Activated CD4-positive, alpha-beta T cell treated with anti-CD3 and anti-CD28 coated beads, Interleukin-2, amount 10 ng/mL, durations not matched to agents 7 days and 5 days (primary cell): ENCODE data around the gene SNX8. TPM values are rescaled to one million over a fixed set of nuclear protein-coding genes. Genes with fewer than 3 reads are reported as not detected.
"Not testable (repeated sequence)": the region's sequence is repeated elsewhere in the genome, so short reads cannot be mapped to it uniquely, and the experiment has no call there.

Experiments
- CTCF ChIA-PET: fragments of 350-600 bp; sonication (Branson Sonifier 250); formaldehyde crosslinking; loops from one replicate; lab custom pipeline; 2021; ENCODE audit warnings: antibody characterized with exemption; lab: Charles Lee
- POLR2A ChIA-PET: fragments of 350-600 bp; sonication (Branson Sonifier 250); formaldehyde crosslinking; loops from one replicate; lab custom pipeline; 2021; ENCODE audit warnings: antibody characterized with exemption; lab: Charles Lee
- DNase-seq: peaks from one replicate; pipeline ENCODE4 v3.0.0-alpha.2; 2020
- H3K27ac Mint-ChIP-seq: one replicate; pipeline ENCODE4 v1.8.0; 2021; ENCODE audit warnings: mild to moderate bottlenecking, moderate library complexity, mixed read lengths
- H3K27me3 Mint-ChIP-seq: one replicate; pipeline ENCODE4 v1.8.0; 2021; ENCODE audit warnings: mixed read lengths
- H3K36me3 Mint-ChIP-seq: one replicate; pipeline ENCODE4 v1.8.0; 2021; ENCODE audit warnings: low read depth, mixed read lengths
- H3K4me1 Mint-ChIP-seq: one replicate; pipeline ENCODE4 v1.8.0; 2021; ENCODE audit warnings: mixed read lengths
- H3K4me3 Mint-ChIP-seq: one replicate; pipeline ENCODE4 v1.8.0; 2021; ENCODE audit warnings: mild to moderate bottlenecking, moderate library complexity, mixed read lengths
- H3K9me3 Mint-ChIP-seq: one replicate; pipeline ENCODE4 v1.8.0; 2021; ENCODE audit warnings: mixed read lengths
- total RNA-seq, 2 experiments: library from RNA; stranded (reverse); gene quantifications; one replicate each; pipeline ENCODE4 v1.2.3, GENCODE V29; 2021

SNX8 gene
- total RNA-seq, 2 experiments from 2014 or later: 27.2 to 28.0 TPM

- H3K4me1 Mint-ChIP-seq: peaks cover 5% of the 10 kb centered on the region
- ChIA-PET CTCF (interaction anchor here (0.6 to 1.5 kb wide), 4 partner anchors 11 to 273 kb away, joined by 3 to 4 read pairs (median 4); no protein-coding TSS in a partner anchor), POLR2A (no interaction called here)
- DNase-seq: no peak
- no peak overlapping the region for H3K27ac Mint-ChIP-seq
- H3K36me3 Mint-ChIP-seq: no peaks in the 10 kb centered on the region
- H3K9me3 Mint-ChIP-seq: no peaks in the 10 kb centered on the region
- no peak overlapping the region for H3K4me3 Mint-ChIP-seq
- no peaks in the 10 kb centered on the region for H3K27me3 Mint-ChIP-seq
Observed at GRCh38 chr7:2280424-2280823, 33.8 kb downstream of the SNX8 start.

- no peaks in the 10 kb centered on the region for H3K27me3 Mint-ChIP-seq
- H3K4me3 Mint-ChIP-seq: no peak overlapping the region
- ChIA-PET CTCF (interaction anchor here (0.6 to 0.7 kb wide), 2 partner anchors 192 to 273 kb away, joined by 4 read pairs; no protein-coding TSS in a partner anchor), POLR2A (no interaction called here)
- H3K36me3 Mint-ChIP-seq: no peaks in the 10 kb centered on the region
- H3K4me1 Mint-ChIP-seq: peaks cover 5% of the 10 kb centered on the region
- no peak overlapping the region for H3K27ac Mint-ChIP-seq
- no peaks in the 10 kb centered on the region for H3K9me3 Mint-ChIP-seq
- no peak for DNase-seq
Observed at GRCh38 chr7:2279896-2280295, 34.3 kb downstream of the SNX8 start.

- Mint-ChIP-seq H3K27me3 (no peaks in the 10 kb centered on the region), H3K9me3 (no peaks in the 10 kb centered on the region), H3K27ac (no peak overlapping the region), H3K4me3 (no peak overlapping the region), H3K4me1 (peaks cover 5% of the 10 kb centered on the region), H3K36me3 (no peaks in the 10 kb centered on the region)
- ChIA-PET POLR2A (no interaction called here), CTCF (no interaction called here)
- no peak for DNase-seq
Observed at GRCh38 chr7:2278026-2278425, 36.2 kb downstream of the SNX8 start.

GRCh38 chr7:2276107-2276506, 38.1 kb downstream of the SNX8 start:
- ChIA-PET POLR2A (no interaction called here), CTCF (interaction anchor here (0.9 to 1.8 kb wide), 2 partner anchors 10 kb away, joined by 3 to 5 read pairs; no protein-coding TSS in a partner anchor)
- no peaks in the 10 kb centered on the region for H3K9me3 Mint-ChIP-seq
- DNase-seq: no peak
- H3K4me1 Mint-ChIP-seq: peaks cover 5% of the 10 kb centered on the region
- H3K36me3 Mint-ChIP-seq: no peaks in the 10 kb centered on the region
- no peak overlapping the region for H3K27ac Mint-ChIP-seq
- no peak overlapping the region for H3K4me3 Mint-ChIP-seq
- no peaks in the 10 kb centered on the region for H3K27me3 Mint-ChIP-seq

- Mint-ChIP-seq H3K27me3 (no peaks in the 10 kb centered on the region), H3K4me1 (peaks cover 4% of the 10 kb centered on the region), H3K4me3 (no peak overlapping the region), H3K27ac (no peak overlapping the region), H3K36me3 (no peaks in the 10 kb centered on the region), H3K9me3 (no peaks in the 10 kb centered on the region)
- ChIA-PET CTCF (interaction anchor here (1.8 kb wide), 1 partner anchor 11 kb away, joined by 5 read pairs; no protein-coding TSS in a partner anchor), POLR2A (no interaction called here)
- DNase-seq: no peak
Observed at GRCh38 chr7:2275101-2275500, 39.1 kb downstream of the SNX8 start.

GRCh38 chr7:2274666-2275065, 39.6 kb downstream of the SNX8 start:
- no peak for DNase-seq
- Mint-ChIP-seq H3K27me3 (no peaks in the 10 kb centered on the region), H3K9me3 (no peaks in the 10 kb centered on the region), H3K36me3 (no peaks in the 10 kb centered on the region), H3K4me3 (no peak overlapping the region), H3K4me1 (peaks cover under 1% of the 10 kb centered on the region), H3K27ac (no peak overlapping the region)
- ChIA-PET POLR2A (no interaction called here), CTCF (no interaction called here)

- Mint-ChIP-seq H3K36me3 (peaks cover 2% of the 10 kb centered on the region), H3K9me3 (no peaks in the 10 kb centered on the region), H3K27ac (no peak overlapping the region), H3K4me3 (no peak overlapping the region), H3K4me1 (no peaks in the 10 kb centered on the region), H3K27me3 (no peaks in the 10 kb centered on the region)
- POLR2A ChIA-PET: no interaction called here
- CTCF ChIA-PET: interaction anchor here (0.7 kb wide), 1 partner anchor 119 kb away, joined by 3 read pairs; no protein-coding TSS in a partner anchor
- DNase-seq: no peak
Observed at GRCh38 chr7:2273866-2274265, 40.4 kb downstream of the SNX8 start.

GRCh38 chr7:2272031-2272430, 42.2 kb downstream of the SNX8 start:
- H3K4me3 Mint-ChIP-seq: no peak overlapping the region
- H3K4me1 Mint-ChIP-seq: no peaks in the 10 kb centered on the region
- H3K36me3 Mint-ChIP-seq: peaks cover 2% of the 10 kb centered on the region
- ChIA-PET POLR2A (no interaction called here), CTCF (no interaction called here)
- DNase-seq: no peak
- H3K27ac Mint-ChIP-seq: no peak overlapping the region
- no peaks in the 10 kb centered on the region for H3K27me3 Mint-ChIP-seq
- no peaks in the 10 kb centered on the region for H3K9me3 Mint-ChIP-seq

- POLR2A ChIA-PET: no interaction called here
- no peaks in the 10 kb centered on the region for H3K27me3 Mint-ChIP-seq
- CTCF ChIA-PET: no interaction called here
- H3K9me3 Mint-ChIP-seq: no peaks in the 10 kb centered on the region
- no peak overlapping the region for H3K27ac Mint-ChIP-seq
- DNase-seq: no peak
- no peak overlapping the region for H3K4me3 Mint-ChIP-seq
- no peaks in the 10 kb centered on the region for H3K4me1 Mint-ChIP-seq
- peaks cover 2% of the 10 kb centered on the region for H3K36me3 Mint-ChIP-seq
Observed at GRCh38 chr7:2271273-2272026, 42.8 kb downstream of the SNX8 start.

GRCh38 chr7:2270495-2270894, 43.7 kb downstream of the SNX8 start:
- Mint-ChIP-seq H3K4me1 (no peaks in the 10 kb centered on the region), H3K27me3 (no peaks in the 10 kb centered on the region), H3K27ac (no peak overlapping the region), H3K36me3 (peaks cover 2% of the 10 kb centered on the region), H3K9me3 (no peaks in the 10 kb centered on the region), H3K4me3 (no peak overlapping the region)
- POLR2A ChIA-PET: no interaction called here
- DNase-seq: no peak
- CTCF ChIA-PET: no interaction called here

- POLR2A ChIA-PET: no interaction called here
- CTCF ChIA-PET: no interaction called here
Observed at GRCh38 chr7:2269991-2270460, 44.2 kb downstream of the SNX8 start.

GRCh38 chr7:2269089-2269990, 44.9 kb downstream of the SNX8 start:
- DNase-seq, H3K4me3 Mint-ChIP-seq, POLR2A ChIA-PET, H3K36me3 Mint-ChIP-seq, H3K27ac Mint-ChIP-seq, H3K9me3 Mint-ChIP-seq, H3K4me1 Mint-ChIP-seq, H3K27me3 Mint-ChIP-seq, CTCF ChIA-PET: not testable (repeated sequence)

More at GRCh38 chr7:2269991-2270460, 44.2 kb downstream of the SNX8 start:
- no peak overlapping the region for H3K4me3 Mint-ChIP-seq
- no peak overlapping the region for H3K27ac Mint-ChIP-seq
- H3K9me3 Mint-ChIP-seq: no peaks in the 10 kb centered on the region
- peaks cover 2% of the 10 kb centered on the region for H3K36me3 Mint-ChIP-seq
- no peaks in the 10 kb centered on the region for H3K27me3 Mint-ChIP-seq
- H3K4me1 Mint-ChIP-seq: no peaks in the 10 kb centered on the region
- DNase-seq: no peak

GRCh38 chr7:2266911-2267310, 47.3 kb downstream of the SNX8 start:
- Mint-ChIP-seq H3K4me3 (no peak overlapping the region), H3K27me3 (no peaks in the 10 kb centered on the region), H3K36me3 (peaks cover 6% of the 10 kb centered on the region), H3K27ac (no peak overlapping the region), H3K9me3 (no peaks in the 10 kb centered on the region), H3K4me1 (peaks cover 2% of the 10 kb centered on the region)
- no peak for DNase-seq
- ChIA-PET CTCF (interaction anchor here (0.7 kb wide), 1 partner anchor 10 kb away, joined by 3 read pairs; no protein-coding TSS in a partner anchor), POLR2A (no interaction called here)
